Activated gamma-delta T cell treated with Interleukin-2 at 50 U/mL for 16 hours (primary cell): ENCODE measurements around the gene CHMP2A.

Source experiments
- DNase-seq: peaks from one replicate; pipeline ENCODE4 v3.0.0-alpha.2; 2020

CHMP2A gene

DNA sequence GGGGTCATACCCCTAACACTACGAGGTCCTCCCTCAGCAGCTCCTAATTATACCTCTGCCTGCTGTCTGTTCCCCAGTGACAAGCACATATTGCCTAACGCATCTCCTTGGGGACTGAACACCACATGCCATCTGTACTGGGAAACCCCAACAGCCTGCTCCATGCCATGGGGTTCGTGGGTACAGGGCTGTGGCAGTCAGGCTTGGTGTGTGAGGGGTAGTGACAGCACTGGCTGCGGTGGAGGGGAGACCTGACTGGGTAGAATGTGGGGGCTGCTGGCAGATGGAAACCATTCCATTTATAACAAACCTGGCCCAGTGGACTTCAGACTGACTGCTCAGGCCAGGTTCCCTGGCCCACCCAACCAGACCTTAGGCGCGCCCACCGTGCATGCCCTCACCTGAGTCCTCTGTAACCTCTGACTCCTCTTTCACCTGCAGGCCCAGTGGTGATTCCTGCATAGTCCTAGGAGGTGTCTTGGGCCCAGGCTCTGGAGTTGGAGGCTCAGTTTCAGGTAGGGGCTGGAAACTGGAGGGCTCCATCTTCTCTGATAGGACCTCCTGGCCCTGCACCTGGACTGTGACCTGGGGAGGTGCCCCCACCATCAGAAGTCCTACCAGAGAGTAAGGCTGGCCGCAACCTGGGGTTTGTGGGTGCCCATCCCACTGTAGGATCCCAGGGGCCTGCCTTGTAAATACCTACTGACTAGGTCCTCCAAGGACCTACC lies 15.2 kb upstream of the CHMP2A start:
- no peak for DNase-seq

DNA sequence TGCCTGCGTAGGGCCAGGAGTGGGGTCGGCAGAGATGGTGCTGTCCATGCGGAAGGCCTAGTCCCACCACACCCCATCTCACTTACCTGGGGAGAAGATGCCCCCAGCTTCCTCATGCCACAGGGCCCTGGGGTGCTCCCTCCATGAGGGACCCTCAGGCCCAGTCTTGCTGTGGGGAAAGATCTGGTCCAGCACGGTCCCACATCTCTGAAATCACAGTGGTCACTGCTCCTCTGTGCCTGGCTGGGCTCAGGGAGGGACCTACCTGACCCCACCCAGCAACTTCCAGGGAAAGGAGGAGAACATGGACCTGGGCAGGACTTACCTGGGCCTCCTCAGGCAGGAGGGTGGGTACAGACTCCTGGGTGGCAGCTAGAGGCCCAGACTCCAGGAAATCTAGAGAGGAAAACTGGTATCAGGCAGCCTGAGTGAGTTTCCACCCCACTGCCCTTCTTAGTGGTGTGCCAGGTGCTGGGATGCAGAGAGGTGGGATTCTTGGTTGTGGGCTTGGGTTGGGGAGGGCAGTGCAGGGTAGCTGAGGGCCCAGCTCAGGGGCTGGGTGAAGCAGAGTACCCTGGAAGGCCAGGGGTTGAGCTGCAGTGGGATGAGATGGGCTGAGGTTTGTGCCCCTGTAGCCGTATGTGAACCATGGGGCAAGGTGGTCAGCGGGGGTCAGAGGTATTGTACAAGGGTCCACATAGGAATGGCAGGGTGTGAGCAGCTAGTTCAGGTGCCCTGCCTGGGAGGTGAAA lies 14.5 kb upstream of the CHMP2A start:
- no peak for DNase-seq

DNA sequence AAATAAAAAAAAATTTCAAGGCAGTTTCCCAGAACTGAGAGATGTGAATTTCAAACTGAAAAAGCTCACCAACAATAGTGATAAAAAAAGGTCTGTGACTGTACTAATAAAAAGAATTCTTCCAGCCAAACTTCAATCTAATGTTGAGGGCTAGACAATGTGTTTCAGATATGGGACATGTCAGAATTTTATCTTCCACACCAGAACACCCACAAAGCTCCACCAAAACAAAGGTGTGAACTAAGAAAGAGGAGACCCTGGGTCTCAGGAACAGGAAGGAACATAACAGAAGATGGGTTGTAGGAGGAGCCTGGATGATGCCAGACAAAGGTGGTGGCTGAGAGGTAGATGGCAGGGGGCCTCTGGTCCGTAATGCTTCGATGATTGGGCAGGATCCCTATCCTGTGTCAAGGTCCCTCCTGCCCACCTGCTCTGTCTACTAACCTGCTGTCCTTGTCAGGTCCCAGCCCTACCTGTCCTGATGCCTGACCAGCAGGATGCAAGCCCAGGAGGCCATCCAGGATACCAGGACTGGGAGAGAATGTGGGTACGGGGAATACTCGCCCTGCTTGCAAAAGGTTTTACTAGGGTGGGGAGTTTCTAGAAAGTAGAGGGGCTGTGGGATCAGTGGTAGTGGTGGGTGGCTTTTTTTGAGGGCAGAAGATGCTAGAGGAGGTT lies 13.7 kb upstream of the CHMP2A start:
- DNase-seq = no peak

DNA sequence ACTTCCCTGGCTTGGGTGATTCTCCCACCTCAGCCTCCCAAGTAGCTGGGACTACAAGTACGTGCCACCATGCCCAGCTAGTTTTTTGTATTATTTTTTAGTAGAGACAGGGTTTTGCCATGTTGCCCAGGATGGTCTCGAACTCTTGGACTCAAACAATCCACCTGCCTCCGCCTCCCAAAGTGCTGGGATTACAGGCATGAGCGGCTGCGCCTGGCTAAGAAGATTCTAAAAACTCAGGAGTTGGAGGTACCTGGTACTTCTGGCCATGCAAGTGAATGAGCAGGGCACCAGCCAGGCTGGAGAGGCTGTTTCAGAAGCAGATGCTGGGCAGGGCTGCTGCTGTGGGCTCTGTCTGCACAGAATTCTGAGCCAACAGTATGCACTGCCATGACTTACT lies 12.1 kb upstream of the CHMP2A start:
- DNase-seq = no peak

DNA sequence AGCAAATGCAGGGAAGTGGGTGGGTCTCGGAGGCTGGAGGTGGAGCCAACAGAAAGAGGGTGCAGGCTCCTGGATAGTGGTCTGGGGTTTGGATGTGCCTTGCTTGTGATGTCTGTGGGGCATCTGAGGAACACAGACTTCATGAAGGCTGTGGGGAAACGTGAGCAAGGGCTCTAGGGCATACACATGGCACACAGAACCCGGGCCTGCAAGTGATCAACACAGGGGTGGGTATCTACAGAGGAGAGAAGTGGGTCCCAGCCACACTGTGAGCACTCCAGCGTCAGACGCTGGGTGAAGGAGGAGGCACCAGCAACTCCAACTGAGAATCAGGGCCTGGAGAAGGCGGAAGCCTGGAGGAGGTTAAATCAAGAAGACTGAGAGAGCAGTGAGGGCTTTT lies 8.9 kb upstream of the CHMP2A start:
- no peak for DNase-seq

DNA sequence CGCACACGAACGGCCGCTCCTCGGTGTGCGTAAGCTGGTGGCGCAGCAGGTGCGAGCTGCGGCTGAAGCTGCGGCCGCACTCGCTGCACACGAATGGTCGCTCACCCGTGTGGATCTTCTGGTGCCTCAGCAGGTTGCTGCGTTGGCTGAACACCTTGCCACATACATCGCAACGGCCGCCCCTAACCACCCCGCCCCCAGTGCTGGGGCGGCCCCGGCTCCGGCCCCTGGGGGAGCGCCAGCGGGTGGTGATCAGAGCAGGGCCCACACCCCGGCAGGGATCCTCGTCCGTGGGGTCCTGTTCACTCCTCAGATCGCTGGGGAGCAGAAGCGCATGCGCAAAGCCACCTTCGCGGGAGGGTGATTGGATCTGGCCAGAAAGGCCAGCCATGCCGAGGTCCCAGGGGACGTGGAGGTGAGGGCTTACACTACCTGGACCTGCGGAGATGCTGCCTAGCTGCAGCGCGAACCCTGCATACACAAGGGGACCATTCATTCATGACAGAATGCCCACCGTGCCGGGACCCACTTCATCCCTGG lies 8.2 kb upstream of the CHMP2A start:
- DNase-seq = no peak

DNA sequence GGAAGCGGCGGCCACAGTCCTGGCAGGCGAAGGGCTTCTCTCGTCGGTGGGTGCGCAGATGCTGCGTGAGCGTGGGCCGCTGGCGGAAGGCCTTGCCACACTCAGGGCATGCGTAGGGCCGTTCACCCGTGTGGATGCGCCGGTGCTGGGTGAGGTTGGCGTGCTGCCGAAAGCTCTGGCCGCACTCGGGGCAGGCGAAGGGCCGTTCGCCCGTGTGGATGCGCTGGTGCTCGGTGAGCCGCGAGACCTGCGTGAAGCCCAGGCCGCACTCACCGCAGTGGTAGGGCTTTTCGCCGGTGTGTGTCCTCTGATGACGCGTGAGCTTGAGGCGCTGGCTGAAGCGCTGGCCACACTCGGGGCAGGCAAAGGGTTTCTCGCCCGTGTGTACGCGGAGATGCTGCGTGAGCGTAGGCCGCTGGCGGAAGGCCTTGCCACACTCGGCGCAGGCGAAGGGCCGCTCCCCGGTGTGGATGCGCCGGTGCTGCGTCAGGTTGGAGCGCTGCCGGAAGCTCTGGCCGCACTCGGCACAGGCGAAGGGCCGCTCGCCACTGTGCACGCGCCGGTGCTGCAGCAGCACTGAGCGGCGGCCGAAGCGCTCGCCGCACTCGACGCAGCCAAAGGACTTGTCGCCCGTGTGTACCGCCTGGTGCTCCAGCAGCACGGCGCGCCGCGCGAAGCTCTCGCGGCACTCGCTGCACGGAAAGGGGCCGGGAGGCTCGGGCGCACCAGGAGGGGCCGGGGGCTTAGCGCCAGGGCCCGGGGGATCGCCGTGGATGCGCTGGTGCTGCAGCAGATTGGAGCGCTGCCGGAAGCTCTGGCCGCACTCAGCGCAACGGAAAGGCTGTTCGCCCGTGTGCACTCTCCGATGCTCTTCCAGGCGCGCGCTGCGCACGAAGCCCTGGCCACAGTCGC lies 7.5 kb upstream of the CHMP2A start:
- no peak for DNase-seq

DNA sequence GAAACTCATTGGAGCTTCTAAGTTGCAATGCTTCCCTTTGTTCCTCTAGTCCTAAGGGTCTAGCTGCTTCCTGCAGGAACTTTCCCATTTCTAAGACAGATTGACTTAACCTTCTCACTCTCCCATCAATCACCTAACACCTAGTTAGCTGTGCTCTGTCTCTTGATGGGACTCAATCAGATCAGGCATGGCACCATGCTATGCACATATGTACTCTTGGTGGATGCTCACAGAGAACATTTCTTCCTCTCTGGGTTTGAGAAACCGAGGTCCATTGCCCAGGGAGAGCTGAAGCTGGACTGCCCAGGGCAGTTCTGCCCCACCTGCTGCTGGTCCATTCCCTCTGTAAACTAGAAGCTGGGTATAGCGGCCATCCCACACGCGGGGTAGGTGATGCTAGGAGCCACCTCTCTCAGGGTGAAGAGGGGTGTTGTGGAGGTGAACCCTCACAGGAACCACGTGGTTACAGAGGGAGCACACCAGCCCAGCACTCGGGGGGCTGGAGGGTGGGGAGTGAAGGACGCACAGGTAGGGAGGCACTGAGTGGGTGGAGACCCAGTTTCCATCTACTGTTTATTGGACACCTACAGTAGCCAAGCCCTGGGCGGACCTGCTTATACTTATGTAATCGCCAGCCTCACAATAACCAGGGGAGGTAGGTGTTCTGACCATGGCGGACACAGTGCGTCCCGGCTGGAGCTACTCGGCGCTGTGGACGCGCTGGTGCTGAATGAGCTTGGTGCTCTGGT lies 6.6 kb upstream of the CHMP2A start:
- no peak for DNase-seq

DNA sequence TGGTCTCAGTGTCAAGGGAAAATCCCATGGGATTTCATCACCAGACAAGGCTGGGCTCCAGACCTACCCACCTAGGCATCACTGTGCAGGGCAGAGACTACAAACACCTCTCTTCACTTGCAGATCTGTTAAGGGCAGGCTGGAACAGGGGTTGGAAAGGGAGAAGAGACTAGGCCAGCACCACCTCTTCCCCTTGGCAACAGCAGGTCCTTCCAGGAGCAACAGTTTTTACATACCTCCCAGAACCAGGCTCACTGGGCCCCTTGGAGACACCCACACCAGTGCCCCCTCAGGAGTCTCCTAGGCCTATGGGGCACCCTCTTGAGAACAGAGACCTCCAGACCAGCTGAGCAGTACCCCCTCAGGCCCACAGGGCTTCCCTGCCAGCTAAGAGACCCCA lies 6.0 kb upstream of the CHMP2A start:
- DNase-seq = no peak

DNA sequence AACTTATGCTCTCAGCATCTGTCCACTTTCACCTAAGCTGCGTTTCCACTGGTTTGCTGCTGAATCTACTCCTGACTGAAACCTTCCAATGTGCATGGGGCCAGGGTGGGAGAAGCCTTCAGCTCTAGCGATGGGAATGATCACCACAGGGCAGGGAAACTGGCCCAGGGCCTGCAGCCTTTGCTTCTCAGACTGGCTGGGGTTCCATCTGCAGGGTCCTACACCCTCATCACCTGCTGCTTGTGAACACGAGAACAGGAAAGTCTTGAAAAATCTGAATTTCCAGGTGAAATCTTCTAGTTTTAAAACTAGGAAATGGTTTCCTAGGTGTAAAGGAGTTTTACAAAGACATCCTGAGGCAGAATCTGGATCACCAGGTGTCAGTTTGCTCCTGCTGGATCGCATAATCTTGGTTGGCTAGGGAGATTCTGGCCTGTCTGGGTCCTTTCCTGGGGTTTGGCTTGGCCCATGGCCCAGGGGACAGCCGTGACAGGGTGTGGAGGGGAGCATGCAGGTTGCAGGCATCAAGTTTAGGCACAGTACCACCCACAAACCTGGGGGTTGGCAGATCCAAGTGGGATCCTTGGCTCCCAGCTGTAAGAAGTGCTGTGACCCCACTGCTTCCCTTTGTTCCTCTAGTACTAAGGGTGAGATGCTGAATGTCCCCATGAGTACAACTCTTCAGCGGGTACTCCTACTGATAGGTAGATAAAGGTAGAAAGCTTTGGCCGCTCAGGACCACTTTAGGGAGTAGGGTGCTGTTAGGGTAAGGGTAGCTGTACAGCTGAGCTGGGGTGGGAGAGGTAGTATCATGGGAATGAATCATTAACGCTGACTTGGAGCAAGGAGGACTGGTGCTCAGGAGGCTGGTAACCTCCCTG lies 5.3 kb upstream of the CHMP2A start:
- no peak for DNase-seq

DNA sequence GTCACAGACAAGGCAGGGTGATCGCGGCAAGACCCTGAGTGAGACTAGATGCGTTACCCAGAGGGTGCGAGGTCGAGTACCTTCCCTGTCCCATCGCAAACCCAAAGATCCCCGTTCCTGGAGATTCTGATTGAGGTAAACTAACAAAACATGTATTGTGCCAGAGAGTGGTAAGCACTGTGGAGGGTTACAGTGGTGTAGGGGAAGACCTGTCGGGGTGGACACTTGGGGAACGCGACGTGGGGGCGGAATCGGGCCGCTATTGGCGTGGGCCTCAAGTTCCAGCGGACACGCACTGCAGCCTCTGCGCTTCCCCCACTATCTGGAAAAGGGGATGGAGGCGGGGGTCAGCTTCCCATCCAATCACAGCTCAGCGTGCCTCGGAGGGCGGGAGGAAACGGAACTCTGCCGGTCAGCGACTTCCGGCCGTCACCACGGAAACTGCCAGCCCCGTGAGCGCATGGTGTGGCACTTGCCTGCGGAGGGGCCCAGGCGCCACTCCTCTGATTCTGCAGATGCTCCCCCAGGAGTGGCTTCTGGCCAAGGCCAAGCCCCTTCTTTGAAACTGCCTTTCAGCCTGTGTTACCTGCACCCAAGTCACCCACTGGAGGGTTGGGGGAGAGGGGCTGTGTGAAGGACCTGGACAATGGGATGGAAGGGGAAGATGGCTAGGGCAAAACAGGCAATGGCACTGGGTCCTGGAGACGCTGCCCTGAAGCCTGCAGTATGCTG lies 4.5 kb upstream of the CHMP2A start:
- DNase-seq = peak; percentile 55

DNA sequence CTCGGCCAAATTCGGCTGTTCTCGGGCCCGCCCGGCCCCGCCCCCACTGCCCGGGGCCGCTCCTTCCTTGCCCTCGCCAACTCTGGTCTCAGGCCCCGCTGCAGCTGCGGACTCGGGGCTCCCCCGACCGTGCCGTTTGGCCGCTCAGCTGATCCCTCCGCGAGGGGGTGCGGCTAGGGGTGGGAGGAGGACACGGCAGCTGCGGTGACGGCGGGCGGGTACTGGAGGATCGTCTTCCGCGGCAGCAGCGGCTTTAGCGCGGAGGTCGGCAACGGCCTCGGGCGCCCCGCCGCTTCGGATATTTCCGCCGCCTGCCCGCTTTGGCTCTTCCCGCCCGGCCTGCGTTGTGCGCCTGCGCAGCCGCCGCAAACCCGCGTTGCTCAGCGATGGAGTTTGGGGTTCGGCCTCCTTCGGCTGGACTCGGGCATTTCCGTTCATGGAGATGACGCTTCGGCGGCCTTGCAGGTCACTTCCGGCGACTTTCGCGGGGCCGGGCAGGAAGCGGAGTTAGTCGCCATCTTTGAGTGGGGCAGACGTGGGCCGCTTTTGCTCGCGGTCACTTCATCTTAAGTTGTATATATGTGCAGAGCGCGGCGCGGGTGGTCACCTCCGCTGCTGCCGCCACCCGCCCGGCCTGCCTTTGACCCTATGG lies 3.8 kb upstream of the CHMP2A start:
- peak; percentile 100 for DNase-seq

DNA sequence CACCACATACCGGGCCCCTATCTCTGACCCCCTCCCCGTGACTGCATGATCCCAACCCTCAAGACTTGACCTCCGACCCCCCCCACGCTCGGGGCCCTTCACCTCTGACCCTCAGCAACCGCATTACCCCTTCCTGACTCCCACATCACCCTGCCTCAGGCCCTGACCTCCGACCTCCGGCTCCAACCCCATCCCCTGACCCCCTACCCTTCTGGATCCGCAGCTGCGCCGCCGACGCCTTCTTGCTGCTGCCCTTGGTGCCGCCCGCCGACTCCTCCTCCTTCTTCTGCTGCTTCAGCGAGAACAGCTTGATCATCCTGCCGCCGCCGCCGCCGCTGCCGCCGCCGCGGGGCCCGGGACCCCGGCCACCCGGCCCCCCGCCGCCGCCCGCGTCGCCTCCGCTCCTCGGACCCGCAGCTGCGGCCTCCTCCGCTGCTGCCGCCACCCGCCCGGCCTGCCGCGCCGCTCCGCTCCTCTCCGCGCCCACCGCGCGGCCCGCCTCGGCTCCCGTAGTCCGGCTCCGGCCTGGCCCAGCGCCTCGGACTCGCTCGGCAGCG lies 3.2 kb upstream of the CHMP2A start, which contains the start of gene UBE2M:
UBE2M (minus strand) TSS at position 546 of the 557 bp plus-strand sequence; CDS start at position 316, 230 bp downstream.
- DNase-seq = peak; percentile 58

DNA sequence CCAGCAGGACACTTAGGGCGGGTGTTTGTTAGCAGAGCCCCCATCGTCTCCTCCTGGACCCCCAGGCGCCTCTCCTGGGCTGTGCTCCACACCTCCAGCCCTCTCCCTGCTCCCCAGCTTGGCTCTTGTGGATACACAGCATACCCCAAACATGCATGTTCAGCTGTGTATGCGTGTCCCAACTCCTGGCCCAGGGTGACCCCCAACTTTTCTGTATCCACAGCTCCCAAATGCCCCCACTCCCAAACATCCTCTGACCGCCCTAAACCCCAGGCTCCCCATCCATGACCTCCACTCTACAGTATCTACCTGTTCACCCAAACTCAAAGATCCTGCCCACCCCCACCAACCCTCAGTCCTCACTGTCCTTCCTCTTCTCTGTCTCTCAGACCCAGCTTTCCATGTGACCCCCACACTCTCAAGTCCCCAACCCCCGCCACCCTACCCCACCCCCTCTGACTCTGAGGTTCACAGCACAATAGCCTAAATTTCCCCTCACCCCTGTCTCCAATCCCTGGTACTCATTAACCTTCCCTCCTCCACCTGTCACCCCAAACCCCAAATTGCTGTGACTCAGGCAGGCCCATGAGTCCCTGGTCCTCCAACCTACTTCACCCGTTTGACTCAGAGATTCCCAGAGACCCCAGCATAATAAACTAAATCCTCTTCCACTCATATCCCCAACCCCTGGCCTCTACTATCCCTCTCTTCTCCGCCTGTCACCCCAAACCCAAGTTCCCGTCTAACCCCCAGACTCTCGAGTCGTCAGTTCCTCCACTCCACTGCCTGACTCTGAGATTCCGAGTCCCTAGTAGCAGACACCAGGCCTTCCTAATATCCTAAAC lies 2.5 kb upstream of the CHMP2A start:
- DNase-seq = no peak

DNA sequence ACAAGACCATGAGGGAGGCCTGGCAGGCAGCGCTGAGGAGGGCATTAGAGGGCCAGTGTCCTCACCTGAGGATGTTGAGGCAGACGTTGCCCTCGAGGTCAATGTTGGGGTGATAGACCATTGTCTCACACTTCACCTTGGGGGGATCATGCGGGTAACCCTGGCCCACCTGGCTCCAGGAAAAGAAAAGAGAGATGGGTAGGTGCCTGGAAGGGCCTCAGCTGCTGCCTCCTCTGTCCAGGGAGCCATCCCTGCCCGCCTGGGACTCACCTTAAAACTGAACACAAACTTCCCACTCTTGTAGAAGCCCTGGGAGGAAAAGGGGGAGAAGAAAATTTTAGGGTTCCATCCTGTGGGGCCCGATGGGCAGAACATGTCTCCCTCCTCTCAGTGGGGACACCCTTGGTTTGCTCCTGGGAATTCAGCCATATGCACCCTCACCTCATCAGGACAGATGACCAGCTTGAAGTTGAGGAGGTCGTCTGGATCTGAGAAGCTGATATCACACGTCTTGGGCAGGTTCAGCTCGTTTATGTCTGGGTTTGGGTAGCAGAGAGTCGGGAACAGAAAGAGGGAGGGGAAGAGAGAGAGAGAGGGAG lies 1.8 kb upstream of the CHMP2A start:
- DNase-seq = no peak

DNA sequence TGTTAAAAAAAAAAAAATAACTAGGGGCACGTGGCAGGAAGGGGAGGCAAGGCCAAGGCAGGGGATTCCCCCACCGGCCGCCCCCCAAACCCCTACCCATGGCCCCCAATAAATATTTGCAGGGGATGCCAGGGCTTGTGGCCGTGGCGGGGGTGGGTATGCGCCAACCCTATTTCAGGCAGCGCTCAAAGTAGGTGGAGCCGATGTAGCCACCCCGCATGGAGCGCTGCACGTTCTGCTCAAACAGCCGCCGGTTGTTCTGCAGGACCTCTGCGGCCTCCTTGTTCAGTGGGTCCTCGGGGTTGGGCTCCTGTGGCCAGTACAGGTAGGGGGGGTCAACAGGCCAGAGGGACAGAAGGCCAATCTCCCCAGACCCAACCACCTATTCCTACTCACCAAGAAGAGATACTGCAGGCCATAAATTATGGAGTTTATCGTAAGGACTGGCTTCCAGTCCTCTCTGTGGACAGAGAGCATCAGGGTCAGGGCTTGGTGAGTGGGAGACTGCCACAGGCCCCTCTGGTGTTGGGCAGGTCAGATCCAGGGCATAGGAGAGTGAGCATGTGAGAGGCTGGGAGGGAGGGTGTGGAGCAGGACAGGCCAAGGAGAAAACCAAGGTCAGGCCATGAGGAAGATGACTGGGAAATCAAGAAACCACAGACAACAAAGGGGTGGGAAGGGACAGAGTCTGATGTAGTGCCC lies 1.2 kb upstream of the CHMP2A start:
- DNase-seq = no peak

DNA sequence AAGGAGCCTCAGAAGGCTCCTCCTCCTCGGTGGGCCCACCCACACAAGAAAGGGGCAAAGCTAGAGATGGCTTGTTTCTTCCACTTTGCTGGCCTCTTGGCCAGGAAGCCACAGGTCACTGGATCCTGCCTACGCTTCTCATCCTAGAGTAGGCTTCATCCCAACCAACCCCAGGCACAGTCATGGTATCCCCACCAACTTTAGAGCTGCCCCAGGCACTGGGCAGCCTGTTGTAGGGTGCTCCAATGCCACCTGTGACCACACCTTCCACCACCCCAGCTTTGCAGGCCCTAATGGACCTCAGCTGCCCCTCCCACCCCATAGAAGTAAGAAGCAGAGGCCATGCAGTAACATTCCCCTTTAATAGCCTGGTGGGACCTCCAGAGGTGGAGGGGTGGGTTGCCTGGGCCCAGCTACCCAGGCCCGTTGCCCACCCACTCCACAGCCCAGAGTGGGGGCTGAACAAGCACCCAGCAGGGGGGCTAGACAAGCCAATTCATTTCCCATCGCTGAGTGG lies 522 bp upstream of the CHMP2A start:
- no peak for DNase-seq
